SKM-1 treated with dmso at 0.1 percent for 144 hours (cell line): ENCODE data around the gene FNDC5.

Experiments
- DNase-seq: peaks from one replicate; lab custom pipeline; 2025; ENCODE audit not compliant: unreplicated experiment; lab: John Stamatoyannopoulos, UW

FNDC5 gene

GRCh38 chr1:32897082-32898049 lies 26.7 kb upstream of the FNDC5 start:
- no peak for DNase-seq

DNA sequence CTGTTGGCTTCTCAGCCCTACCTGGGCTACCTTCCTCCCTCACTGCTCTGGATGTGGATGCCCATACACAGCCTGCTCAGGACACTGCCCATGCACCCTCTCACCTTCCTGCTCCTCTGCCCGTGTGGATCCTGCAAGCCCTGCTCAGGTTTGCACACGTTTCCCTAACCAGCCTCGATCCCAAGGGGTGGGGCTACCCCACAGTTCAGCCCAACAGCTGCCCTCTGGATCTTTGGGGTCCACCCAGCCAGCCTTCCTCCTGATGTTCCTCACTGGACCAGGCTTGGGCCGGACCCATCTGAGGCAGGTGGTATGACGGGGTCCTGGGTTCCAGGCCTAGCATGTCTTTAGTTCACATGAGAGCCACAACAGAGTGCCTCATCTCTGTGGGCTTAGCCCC lies 25.7 kb upstream of the FNDC5 start:
- DNase-seq, result no peak

DNA sequence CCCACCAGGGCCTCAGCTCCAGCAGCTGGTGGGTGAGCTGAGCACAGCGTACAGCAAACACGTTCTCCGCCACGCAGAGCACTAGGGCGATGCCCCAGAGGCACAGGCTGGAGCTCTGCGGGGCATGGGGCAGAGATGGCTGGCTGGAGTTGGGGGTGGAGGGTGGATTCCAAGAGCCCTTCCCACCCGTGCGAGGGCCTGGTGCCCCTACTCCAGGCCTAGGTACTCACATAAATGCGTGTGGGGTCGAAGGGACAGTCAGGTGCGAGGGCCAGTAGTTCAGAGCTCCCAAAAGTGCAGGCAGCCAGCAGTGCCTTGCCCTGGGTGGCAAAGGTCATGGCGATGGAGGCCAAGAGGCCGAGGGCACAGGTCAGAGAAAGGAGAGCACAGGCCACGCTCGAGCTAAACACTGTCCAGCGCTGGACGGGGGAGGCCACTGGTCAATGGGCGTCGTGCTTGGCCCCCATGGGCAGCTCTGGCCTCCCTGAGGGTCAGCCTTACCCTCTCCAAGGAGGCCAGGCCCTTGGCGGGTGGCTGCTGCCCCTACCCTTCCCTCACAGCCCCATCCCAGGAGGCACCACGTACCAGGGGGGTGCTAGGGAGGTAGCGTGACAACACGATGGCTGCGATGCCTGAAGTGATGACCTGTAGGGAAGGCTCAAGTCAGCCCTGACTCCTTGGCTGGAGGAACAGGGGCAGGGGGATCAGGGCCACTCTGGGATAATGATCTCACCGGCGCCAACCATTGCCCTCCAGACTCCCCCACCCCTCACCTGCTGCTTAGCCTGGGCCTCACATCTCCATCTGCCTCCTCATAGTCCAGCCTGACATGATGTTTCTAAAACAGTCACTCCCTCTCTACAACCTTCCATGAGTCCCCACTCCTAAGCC lies 24.9 kb upstream of the FNDC5 start:
- DNase-seq, result no peak

DNA sequence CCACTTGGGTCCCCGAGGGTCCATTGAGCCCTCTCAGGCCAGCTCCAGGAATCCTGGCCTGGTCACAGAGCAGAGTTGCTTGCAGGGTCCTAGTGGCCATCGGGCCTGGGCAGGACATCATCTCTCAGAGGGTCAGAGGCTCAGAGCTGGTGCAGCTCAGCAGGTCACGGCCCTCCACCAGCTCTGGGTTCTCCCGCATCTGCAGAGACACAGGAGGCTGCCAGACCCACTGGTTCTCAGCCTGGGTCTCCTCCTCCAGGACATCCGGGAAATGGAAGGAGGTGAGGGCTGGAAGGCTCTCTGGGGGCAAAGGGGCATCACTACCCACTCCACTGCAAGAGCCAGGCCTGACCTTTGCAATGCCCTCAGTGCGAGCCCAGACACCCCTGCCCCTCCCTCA lies 24.0 kb upstream of the FNDC5 start:
- no peak for DNase-seq

DNA sequence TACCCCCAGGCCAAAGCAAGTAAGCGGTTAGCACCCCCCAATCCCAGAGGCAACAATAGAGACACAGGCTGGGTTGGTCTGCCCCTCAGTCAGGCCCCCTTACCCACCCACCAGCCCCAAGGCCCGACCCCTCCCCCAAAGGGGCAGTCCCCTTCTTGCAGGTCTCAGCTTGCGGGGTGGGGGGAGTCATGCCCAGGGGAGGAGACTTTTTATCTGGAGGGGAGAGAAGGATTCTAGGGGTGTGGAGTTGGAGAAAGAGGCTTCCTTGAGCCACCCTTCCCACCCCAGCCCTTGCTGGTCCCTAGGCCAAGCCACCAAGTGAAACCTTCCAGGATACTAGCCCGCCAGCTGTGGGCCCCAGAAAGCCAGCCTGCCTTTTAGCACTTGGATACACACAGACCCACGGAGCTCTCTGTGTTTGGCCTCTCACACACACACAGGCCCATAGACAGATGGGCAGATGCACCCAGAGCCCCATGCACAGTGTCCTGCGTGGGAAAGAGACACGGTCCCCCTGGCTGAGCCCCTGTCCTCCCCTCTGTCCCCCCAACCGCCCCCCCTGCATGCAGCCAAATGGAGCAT lies 23.4 kb upstream of the FNDC5 start:
- no peak for DNase-seq

- DNase-seq, result no peak
These were observed 22.7 kb upstream of the FNDC5 start for GRCh38 chr1:32893198-32894018.

DNA sequence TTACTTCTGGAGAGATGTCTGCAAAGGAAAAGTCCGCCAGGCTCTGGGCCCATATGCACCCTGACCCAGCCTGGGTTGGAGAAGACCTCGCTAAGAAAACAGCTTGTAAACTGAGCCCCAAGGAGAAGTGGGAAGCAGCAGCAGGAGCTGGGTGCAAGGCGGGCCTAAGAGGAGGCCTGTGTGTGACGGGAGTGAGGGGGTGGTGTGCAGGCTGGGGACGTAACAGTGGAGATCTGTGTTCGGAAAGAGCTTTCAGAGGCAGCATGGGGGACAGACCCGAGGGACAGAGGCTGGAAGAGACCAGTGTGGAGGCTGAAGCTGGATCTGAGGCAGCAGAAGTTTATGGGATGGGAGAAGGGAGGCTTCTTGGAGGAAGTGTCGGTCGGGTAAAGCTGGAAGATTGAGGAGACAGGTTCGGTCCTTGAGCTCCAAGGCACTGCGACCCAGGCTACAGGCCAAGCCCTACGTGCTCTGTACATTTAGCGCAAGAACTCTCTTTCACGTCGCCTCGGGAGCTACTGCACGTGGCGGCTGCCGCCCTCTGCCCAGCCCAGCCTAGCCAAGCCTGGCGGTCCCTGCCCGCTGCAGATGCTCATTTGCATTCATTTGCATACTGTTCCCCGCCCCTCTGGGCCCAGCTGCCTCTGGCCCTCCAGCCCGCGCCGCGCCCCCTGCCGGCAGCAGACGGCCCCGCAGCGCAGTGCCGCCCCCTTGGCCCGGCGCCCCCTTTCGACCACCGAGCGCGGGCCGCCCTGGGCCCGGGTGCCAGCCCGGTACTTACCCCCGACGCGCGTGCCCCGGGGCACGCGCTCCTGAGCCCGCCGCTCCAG lies 21.9 kb upstream of the FNDC5 start:
- no peak for DNase-seq

DNA sequence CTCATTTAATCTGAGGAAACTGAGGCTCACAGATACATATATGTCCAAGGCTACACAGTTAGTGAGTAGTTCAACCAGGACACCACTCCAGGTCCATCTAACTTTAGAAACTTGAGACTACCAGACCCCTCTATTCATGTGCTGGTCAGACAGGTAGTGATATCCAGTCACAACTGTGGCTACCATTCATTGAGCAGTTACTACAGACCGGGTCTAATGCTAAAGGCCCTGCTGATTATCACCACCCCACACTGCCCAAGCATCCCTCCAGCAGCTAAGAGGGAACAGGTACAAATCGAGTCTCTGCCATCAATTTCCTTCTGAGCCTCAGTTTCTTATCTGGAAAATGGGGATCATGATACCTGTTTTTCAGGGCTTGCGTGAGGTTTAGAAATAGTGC lies 20.9 kb upstream of the FNDC5 start:
- DNase-seq, result no peak

- DNase-seq, result no peak
These were observed 20.5 kb upstream of the FNDC5 start for GRCh38 chr1:32891241-32891570.

- no peak for DNase-seq
These were observed 20.0 kb upstream of the FNDC5 start for GRCh38 chr1:32890516-32891240.

GRCh38 chr1:32889731-32890278 lies 19.1 kb upstream of the FNDC5 start:
- DNase-seq, result no peak

- DNase-seq, result no peak
These were observed 18.1 kb upstream of the FNDC5 start for GRCh38 chr1:32888677-32889420.

- DNase-seq, result no peak
These were observed 17.4 kb upstream of the FNDC5 start for GRCh38 chr1:32888134-32888533.

- no peak for DNase-seq
These were observed 16.9 kb upstream of the FNDC5 start for GRCh38 chr1:32887623-32888022.

GRCh38 chr1:32886828-32887414 lies 16.2 kb upstream of the FNDC5 start:
- no peak for DNase-seq

GRCh38 chr1:32886004-32886827 lies 15.5 kb upstream of the FNDC5 start, which contains the start of gene HPCA:
TSS of gene HPCA (plus strand) at chr1:32886491. CDS start at chr1:32888899, 2,408 bp downstream.
- DNase-seq, result no peak

GRCh38 chr1:32885676-32886003 lies 14.9 kb upstream of the FNDC5 start:
- DNase-seq, result no peak
